GM13977 (cell line): ENCODE results near the gene NIBAN1.

Experiments used
- DNase-seq: peaks from one replicate; pipeline ENCODE4 v3.0.0; 2012; ENCODE audit warnings: low spot score
- in situ Hi-C: fragments of 300-500 bp; cut with MboI; formaldehyde crosslinking; loops from one replicate; pipeline ENCODE4 v1.12.0; 2022; ENCODE audit warnings: low sequenced_read_pairs, low pct_unique_long_range_greater_than_20kb, mixed read lengths, inconsistent platforms; ENCODE audit not compliant: unreplicated experiment
- TF ChIP-seq, protein P1 (sequence below): IDR thresholded peaks from 2 replicates; pipeline ENCODE4 v1.5.1; 2012; ENCODE audit warnings: mild to moderate bottlenecking, control low read depth; ENCODE audit not compliant: insufficient read depth; ENCODE audit errors: extremely low read depth, missing control alignments

Gene NIBAN1

DNA sequence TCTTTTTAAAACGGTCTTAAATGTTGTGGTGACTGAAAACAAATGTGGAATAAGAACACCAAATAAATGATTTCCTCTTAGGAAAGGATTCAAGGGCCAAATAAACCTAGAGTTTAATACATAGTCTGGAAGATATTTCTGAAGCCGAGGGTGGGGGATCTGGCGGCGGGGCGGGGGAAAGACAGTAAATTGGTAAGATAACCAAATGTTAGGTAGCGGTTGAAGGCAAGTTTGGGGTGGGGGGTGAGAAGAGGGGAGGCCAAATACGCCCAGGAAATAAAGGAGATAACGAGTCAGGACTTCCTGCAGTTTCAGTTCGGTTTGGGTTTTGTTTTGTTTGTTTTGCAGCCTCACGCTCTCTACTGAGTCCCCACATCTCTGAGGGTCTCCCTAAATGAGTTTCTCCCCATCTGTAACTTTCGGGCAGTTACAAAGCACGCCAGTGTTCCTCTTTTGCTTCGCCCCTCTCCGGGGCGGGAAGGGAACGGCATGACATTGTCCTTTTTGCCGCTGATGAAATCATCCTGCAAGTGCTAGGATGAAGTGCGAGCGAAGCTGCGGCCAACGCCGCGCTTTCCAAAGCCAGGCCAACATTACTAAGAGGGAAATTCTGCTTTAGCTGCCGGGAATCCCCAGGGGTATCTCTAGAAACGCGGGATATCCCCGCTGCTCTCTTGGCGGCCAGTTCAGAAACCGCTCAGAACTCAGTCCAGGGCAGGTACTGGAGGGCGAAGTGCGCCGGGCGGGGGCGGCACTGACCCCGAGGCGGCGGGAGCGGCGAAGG is 844 bp downstream of the NIBAN1 start:
- in situ Hi-C loops = no loop called here
- DNase-seq = peak; percentile 83
- TF ChIP-seq, protein P1, sequence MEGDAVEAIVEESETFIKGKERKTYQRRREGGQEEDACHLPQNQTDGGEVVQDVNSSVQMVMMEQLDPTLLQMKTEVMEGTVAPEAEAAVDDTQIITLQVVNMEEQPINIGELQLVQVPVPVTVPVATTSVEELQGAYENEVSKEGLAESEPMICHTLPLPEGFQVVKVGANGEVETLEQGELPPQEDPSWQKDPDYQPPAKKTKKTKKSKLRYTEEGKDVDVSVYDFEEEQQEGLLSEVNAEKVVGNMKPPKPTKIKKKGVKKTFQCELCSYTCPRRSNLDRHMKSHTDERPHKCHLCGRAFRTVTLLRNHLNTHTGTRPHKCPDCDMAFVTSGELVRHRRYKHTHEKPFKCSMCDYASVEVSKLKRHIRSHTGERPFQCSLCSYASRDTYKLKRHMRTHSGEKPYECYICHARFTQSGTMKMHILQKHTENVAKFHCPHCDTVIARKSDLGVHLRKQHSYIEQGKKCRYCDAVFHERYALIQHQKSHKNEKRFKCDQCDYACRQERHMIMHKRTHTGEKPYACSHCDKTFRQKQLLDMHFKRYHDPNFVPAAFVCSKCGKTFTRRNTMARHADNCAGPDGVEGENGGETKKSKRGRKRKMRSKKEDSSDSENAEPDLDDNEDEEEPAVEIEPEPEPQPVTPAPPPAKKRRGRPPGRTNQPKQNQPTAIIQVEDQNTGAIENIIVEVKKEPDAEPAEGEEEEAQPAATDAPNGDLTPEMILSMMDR = no peak

DNA sequence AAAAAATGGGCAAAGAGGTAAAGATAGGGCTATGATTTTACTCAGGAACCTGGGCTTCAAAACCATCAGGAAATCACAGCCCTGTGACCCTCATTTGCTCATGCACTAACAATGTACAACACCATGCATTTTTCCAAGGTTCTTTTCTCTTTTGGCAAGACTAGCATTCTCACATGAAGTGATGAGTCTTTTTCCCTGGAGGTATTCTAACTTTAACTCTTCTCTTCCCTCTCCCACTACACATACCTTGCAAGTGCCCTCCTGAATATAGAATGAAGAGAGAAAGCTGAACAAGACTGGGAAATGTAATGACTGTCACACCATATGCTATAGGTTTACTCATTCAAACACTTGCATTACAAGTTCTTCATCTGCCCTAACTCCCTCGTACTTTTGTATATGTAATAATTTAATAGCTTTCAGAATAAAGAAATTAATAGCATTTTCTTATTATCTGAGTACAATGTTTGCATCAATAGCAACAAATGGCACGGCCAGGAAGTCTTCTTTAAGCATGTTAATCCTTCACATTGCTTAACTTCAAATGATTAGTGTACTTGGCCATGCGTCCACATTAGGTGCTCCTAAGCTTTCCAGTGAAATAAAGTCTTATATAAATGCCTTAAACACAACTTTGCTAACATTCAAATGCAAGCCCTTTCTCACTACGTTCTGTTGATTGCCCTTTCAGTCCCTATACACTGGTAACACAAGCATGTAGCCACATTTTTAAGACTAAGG is 1.8 kb downstream of the NIBAN1 start:
- no peak for DNase-seq
- in situ Hi-C loops = no loop called here
- TF ChIP-seq, protein P1 = no peak

DNA sequence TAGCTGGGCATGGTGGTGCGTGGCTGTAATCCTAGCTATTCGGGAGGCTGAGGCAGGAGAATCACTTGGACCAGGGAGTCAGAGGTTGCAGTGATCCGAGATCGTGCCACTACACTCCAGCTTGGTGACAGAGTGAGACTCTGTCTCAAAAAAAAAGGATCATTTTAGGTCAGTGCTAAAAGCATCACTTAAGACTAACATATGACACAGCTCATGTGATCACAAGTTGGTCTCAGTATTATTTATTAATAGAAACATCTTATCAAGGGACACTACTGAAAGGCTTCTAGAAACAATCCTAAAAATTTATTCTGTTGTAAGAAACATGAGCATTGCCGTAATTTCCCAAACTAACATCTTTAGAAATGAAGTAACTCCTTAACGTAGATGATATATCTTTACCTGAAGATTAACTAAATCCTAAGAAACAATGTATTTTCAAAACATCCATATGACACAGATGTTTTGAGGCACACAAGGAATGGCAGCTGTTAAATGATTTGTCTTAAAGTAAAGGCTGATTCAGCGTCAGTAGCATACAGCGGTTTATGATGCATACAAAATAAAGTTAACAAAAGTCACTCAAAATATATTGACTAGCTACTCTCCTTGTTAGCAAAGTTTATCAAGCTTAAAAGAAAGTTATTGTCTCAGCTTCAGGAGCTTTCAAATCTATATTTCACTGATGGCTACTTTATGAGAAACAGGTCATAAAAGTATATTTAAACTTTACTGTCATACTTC is 2.6 kb downstream of the NIBAN1 start:
- TF ChIP-seq, protein P1 = no peak
- in situ Hi-C loops = no loop called here
- DNase-seq = no peak

DNA sequence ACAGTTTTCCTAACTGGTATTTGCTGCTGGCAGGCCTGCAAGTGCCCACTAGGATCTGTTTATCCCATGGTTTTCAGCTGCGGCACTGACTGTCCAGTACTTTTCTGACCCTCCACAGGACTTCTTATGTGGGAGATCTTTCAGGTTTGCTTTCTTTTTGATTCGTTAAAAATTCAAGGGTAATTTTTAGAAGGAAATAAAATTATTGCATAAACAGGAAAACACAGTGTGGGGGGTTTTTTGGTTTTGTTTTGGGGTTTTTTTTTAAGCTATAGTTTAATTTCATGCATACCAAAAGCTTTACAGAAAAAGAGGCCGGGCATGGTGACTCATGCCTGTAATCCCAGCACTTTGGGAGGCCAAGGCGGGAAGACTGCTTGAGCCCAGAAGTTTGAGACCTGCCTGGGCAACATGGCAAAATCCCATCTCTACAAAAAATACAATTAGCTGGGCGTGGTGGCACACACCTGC is 3.6 kb downstream of the NIBAN1 start:
- in situ Hi-C loops = no loop called here
- TF ChIP-seq, protein P1 = no peak
- DNase-seq = no peak

DNA sequence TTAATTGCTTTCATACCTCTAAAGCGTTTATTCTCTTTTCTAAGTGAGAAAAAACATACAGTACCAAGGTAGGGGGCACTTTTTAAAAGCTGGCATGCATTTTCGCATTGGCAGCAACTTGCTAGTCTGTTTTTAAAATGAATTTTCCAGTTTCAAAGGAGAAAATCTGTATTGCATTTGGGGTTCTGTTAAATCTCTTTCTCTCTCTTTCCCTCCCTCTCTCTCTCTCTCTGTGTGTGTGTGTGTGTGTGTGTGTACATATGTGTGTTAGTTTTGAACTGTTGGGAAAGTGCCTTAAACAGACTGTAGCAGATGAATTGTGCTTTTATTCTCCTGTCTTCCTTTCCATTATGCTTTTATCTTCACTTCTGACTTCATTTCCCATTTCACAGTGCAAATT is 7.3 kb downstream of the NIBAN1 start:
- no peak for DNase-seq
- TF ChIP-seq, protein P1 = no peak
- in situ Hi-C loops = no loop called here
